Keratinocyte (primary cell): Measurements from ENCODE around the gene ASTL. TPM values are rescaled to one million over a fixed set of nuclear protein-coding genes. Genes with fewer than 3 reads are reported as not detected.
A peak's percentile ranks its signal among the peaks of the same experiment; 100 is the strongest.

Source experiments
- DNase-seq: peaks from one replicate; pipeline ENCODE4 v3.0.0-alpha.2; 2011; ENCODE audit warnings: low read depth, missing footprints, low spot score
- FAIRE-seq: peaks from 2 replicates; lab custom pipeline; 2011; peaks lifted over from hg19 to GRCh38; lab: Jason Lieb, UNC
- H2AFZ ChIP-seq: 2 replicates; pipeline ENCODE4 v1.6.0; 2012; ENCODE audit warnings: low read length, control low read depth, inconsistent platforms; ENCODE audit not compliant: control insufficient read depth
- H3K27ac ChIP-seq: 2 replicates; pipeline ENCODE4 v1.5.1; 2011; ENCODE audit warnings: low read length; ENCODE audit not compliant: control insufficient read depth, insufficient read depth
- H3K27me3 ChIP-seq: 3 replicates; pipeline ENCODE4 v1.6.0; 2011; ENCODE audit warnings: low read length; ENCODE audit not compliant: control insufficient read depth, insufficient read depth; ENCODE audit errors: extremely low read depth
- H3K36me3 ChIP-seq, 2 experiments: 2 replicates in 1 of 2; 3 replicates in 1 of 2; pipeline ENCODE4 v1.5.1; 2011; ENCODE audit warnings: low read length in 2 of 2, mild to moderate bottlenecking in 1 of 2; ENCODE audit not compliant: control insufficient read depth in 2 of 2, insufficient read depth in 2 of 2; ENCODE audit errors: extremely low read depth in 1 of 2
- H3K4me1 ChIP-seq: 3 replicates; pipeline ENCODE4 v1.5.1; 2011; ENCODE audit warnings: low read length; ENCODE audit not compliant: control insufficient read depth, insufficient read depth; ENCODE audit errors: extremely low read depth
- H3K4me2 ChIP-seq: 3 replicates; pipeline ENCODE4 v1.6.0; 2011; ENCODE audit warnings: low read depth, low read length; ENCODE audit not compliant: control insufficient read depth, insufficient read depth; ENCODE audit errors: extremely low read depth
- H3K4me3 ChIP-seq, 3 experiments: fragments of 200-600 bp in 1 of 3; sonication (generic) in 1 of 3; 2 replicates in 2 of 3; 3 replicates in 1 of 3; pipeline ENCODE4 v1.5.1; 2011 to 2016; ENCODE audit warnings: low read length in 3 of 3, mild to moderate bottlenecking in 3 of 3, control low read depth in 2 of 3, inconsistent platforms in 1 of 3, low read depth in 1 of 3, mixed read lengths in 1 of 3, mixed run types in 1 of 3, moderate library complexity in 1 of 3; ENCODE audit not compliant: control insufficient read depth in 2 of 3, insufficient read depth in 2 of 3; ENCODE audit errors: extremely low read depth in 1 of 3
- H3K79me2 ChIP-seq: 2 replicates; pipeline ENCODE4 v1.6.0; 2012; ENCODE audit warnings: low read length; ENCODE audit not compliant: control insufficient read depth, insufficient read depth
- H3K9ac ChIP-seq: 3 replicates; pipeline ENCODE4 v1.6.0; 2011; ENCODE audit warnings: low read length; ENCODE audit not compliant: control insufficient read depth, insufficient read depth; ENCODE audit errors: extremely low read depth
- H3K9me1 ChIP-seq: 3 replicates; pipeline ENCODE4 v1.6.0; 2011; ENCODE audit warnings: low read length; ENCODE audit not compliant: control insufficient read depth, insufficient read depth; ENCODE audit errors: extremely low read depth
- H3K9me3 ChIP-seq: 2 replicates; pipeline ENCODE4 v1.5.1; 2012; ENCODE audit warnings: low read depth, low read length; ENCODE audit not compliant: control insufficient read depth
- H4K20me1 ChIP-seq: 3 replicates; pipeline ENCODE4 v1.6.0; 2011; ENCODE audit warnings: low read length; ENCODE audit not compliant: control insufficient read depth, insufficient read depth; ENCODE audit errors: extremely low read depth
- EZH2 ChIP-seq: IDR thresholded peaks from one replicate; pipeline ENCODE4 v1.6.1; 2012; ENCODE audit warnings: inconsistent platforms, mild to moderate bottlenecking, low read length, moderate library complexity
- dilution Hi-C: fragments of 300-500 bp; cut with MboI; formaldehyde crosslinking; loops from one replicate; pipeline ENCODE4 v1.7.0; 2020; ENCODE audit warnings: low sequenced_read_pairs; ENCODE audit not compliant: extremely low pct_ligation_motif_present
- polyA plus RNA-seq, 5 experiments: library from polyadenylated mRNA; depleted of rRNA in 3 of 5; stranded (reverse) in 3 of 5; stranded (forward) in 1 of 5; unstranded in 1 of 5; fragments of >200 nt; gene quantifications; 1 replicate in 1 of 5; 2 replicates in 3 of 5; 3 replicates in 1 of 5; pipeline versions ENCODE4 v1.2.1 to v1.2.3, GENCODE V29; 2011 to 2012; ENCODE audit warnings: missing spikeins in 2 of 5, low read depth in 1 of 5, low replicate concordance in 1 of 5
- TF ChIP-seq, protein P1 (sequence below), 3 experiments: IDR thresholded peaks in 1 of 3; conservative IDR thresholded peaks in 1 of 3; optimal IDR thresholded peaks in 1 of 3; 2 replicates in 2 of 3; 3 replicates in 1 of 3; pipeline versions ENCODE3 to v1.5.1; 2011; ENCODE audit warnings: low read length in 3 of 3, mild to moderate bottlenecking in 3 of 3, moderate library complexity in 2 of 3, control low read depth in 1 of 3, inconsistent platforms in 1 of 3; ENCODE audit not compliant: insufficient read depth in 2 of 3; ENCODE audit errors: extremely low read depth in 1 of 3

ASTL gene
- polyA plus RNA-seq, 1 donor (not counting 4 experiments of a cell fraction or from before 2014, with no cell fraction given), result not detected

DNA sequence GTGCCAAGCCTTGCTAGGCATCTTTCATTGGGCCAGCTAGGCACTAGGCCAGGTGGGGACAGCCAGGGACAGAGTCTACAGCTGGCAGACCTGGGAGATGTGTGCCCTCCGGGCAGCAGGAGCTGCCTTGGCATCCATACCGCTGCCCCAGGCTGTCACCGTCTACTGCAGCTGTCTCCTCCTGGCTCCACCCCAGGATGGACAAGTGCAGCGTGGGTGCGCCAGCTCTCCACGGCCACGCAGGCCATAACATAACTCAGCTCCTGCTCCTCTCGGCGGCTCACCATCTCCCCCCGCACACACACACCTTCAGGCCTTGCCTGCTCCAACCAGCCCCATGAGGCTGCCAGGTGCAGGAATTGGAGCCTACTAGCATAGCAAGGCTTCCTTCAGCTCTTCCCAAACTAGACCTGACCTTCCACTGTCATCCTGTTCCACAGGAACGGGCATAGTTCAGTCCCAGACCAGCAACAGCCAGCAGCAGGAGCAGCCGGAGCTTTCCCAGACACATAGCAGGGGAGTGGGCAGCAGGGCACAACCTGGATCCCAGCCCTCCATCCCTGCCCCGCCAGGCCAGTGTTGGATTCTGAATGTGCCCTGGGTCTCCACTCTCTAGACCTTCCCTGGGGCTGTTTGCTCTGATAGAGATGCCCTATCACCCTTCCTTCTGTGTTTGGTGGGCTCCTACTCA, 19.5 kb downstream of the ASTL start:
- dilution Hi-C loops, result no loop called here
- no peak for FAIRE-seq

DNA sequence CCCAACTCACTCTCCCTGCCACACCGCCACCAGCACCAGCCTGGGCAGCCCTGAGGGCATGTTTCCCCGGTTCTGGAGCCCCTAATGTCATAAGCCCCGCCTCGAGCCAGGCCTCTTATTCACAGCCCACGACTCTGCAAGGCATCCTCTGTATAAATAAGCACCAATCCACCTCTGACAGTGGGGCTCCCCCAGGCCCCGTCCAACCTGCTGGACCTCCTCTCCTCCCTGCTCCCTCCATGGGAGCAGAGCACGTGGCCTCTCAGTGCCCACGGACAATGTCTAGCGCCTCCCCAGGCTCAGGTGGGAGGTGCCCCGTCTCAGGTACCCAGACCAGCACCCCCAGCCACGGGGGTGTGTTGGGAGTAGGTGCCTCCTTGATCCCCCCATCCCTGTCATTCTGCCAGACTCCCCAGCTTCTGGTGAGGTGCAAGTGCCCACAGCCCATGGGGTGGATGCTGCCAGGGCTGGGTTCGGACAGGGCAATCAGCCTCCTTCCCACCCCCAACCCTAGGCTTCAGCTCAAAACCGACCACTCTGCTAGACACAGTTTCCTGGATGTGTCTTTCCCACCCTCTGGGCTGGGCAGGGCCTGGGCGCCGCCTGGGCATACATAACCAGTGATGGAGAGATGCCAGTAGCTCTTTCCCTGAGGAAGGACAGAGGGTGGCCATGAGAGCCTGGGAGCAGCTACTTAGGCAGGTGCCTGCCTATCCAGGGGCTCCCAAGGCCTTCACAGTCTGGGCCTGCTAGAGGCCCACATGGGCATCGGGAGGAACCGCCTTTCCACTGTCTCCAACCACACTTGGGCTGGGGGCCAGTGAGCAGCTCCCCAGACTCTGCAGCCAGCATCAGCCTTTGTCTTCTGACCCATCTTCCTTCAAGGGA, 20.4 kb downstream of the ASTL start:
- no peaks in the 10 kb centered on the region for H3K36me3 ChIP-seq
- FAIRE-seq (no peak), DNase-seq (no peak)
- no peak overlapping the region for H3K4me2 ChIP-seq
- TF ChIP-seq, protein P1, sequence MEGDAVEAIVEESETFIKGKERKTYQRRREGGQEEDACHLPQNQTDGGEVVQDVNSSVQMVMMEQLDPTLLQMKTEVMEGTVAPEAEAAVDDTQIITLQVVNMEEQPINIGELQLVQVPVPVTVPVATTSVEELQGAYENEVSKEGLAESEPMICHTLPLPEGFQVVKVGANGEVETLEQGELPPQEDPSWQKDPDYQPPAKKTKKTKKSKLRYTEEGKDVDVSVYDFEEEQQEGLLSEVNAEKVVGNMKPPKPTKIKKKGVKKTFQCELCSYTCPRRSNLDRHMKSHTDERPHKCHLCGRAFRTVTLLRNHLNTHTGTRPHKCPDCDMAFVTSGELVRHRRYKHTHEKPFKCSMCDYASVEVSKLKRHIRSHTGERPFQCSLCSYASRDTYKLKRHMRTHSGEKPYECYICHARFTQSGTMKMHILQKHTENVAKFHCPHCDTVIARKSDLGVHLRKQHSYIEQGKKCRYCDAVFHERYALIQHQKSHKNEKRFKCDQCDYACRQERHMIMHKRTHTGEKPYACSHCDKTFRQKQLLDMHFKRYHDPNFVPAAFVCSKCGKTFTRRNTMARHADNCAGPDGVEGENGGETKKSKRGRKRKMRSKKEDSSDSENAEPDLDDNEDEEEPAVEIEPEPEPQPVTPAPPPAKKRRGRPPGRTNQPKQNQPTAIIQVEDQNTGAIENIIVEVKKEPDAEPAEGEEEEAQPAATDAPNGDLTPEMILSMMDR (optimal IDR thresholded peaks at IDR 0.05 in 1 of 3, IDR thresholded peaks at IDR 0.05 in 1 of 3, conservative IDR thresholded peaks at IDR 0.05 in 1 of 3; ENCODE audit: extremely low read depth in 1 of 3, insufficient read depth in 2 of 3, low read length in 3 of 3), result peak in 2 of 3 experiments; percentile 6 to 43
- no peak for TF ChIP-seq EZH2
- H3K79me2 ChIP-seq, result no peaks in the 10 kb centered on the region
- H3K4me1 ChIP-seq, result peaks cover 5% of the 10 kb centered on the region
- H3K9me1 ChIP-seq, result no peaks in the 10 kb centered on the region
- H3K9ac ChIP-seq, result no peak overlapping the region
- H3K9me3 ChIP-seq, result no peaks in the 10 kb centered on the region
- H3K4me3 ChIP-seq, result no peak overlapping the region
- dilution Hi-C loops, result no loop called here
- H3K27me3 ChIP-seq, result peaks cover 50% of the 10 kb centered on the region
- H4K20me1 ChIP-seq, result no peaks in the 10 kb centered on the region
- no peak overlapping the region for H3K27ac ChIP-seq
- H2AFZ ChIP-seq, result no peak overlapping the region

More for the DNA sequence above, 19.5 kb downstream of the ASTL start:
- Histone ChIP-seq H2AFZ (no peak overlapping the region), H3K4me1 (peaks cover 5% of the 10 kb centered on the region), H3K79me2 (no peaks in the 10 kb centered on the region), H3K27ac (no peak overlapping the region), H3K36me3 (no peaks in the 10 kb centered on the region), H3K9me1 (no peaks in the 10 kb centered on the region), H3K27me3 (peaks cover 57% of the 10 kb centered on the region), H4K20me1 (no peaks in the 10 kb centered on the region), H3K4me2 (no peak overlapping the region), H3K4me3 (no peak overlapping the region), H3K9me3 (no peaks in the 10 kb centered on the region), H3K9ac (no peak overlapping the region)
- TF ChIP-seq, protein P1 (optimal IDR thresholded peaks at IDR 0.05 in 1 of 3, IDR thresholded peaks at IDR 0.05 in 1 of 3, conservative IDR thresholded peaks at IDR 0.05 in 1 of 3; ENCODE audit: extremely low read depth in 1 of 3, insufficient read depth in 2 of 3, low read length in 3 of 3), result no peak
- no peak for TF ChIP-seq EZH2
- DNase-seq, result no peak
